Activated CD4-positive, alpha-beta T cell treated with anti-CD3 and anti-CD28 coated beads for 36 hours (primary cell): ENCODE data around the gene ANAPC15. TPM values are rescaled to one million over a fixed set of nuclear protein-coding genes. Genes with fewer than 3 reads are reported as not detected.
"Not testable (repeated sequence)": the region's sequence is repeated elsewhere in the genome, so short reads cannot be mapped to it uniquely, and the experiment has no call there.

Source experiments
- ATAC-seq: fragments of 200-7000 bp; cut with Tn5 transposase; one replicate; pipeline ENCODE4 v1.10.0; 2021; ENCODE audit warnings: mild to moderate bottlenecking, moderate library complexity
- CTCF ChIA-PET: fragments of 350-600 bp; sonication (Branson Sonifier 250); formaldehyde crosslinking; loops from one replicate; lab custom pipeline; 2021; ENCODE audit warnings: antibody characterized with exemption; lab: Charles Lee
- POLR2A ChIA-PET: fragments of 350-600 bp; sonication (Branson Sonifier 250); formaldehyde crosslinking; loops from one replicate; lab custom pipeline; 2021; ENCODE audit warnings: antibody characterized with exemption, inconsistent platforms; lab: Charles Lee
- DNase-seq: peaks from one replicate; pipeline ENCODE4 v3.0.0-alpha.2; 2020
- H3K27ac Mint-ChIP-seq: one replicate; pipeline ENCODE4 v1.8.0; 2021; ENCODE audit warnings: mixed read lengths
- H3K27me3 Mint-ChIP-seq: one replicate; pipeline ENCODE4 v1.8.0; 2021; ENCODE audit warnings: mixed read lengths
- H3K36me3 Mint-ChIP-seq: one replicate; pipeline ENCODE4 v1.8.0; 2021; ENCODE audit warnings: low read depth, mixed read lengths
- H3K4me1 Mint-ChIP-seq: one replicate; pipeline ENCODE4 v1.8.0; 2021; ENCODE audit warnings: mixed read lengths
- H3K4me3 Mint-ChIP-seq: one replicate; pipeline ENCODE4 v1.8.0; 2021; ENCODE audit warnings: mild to moderate bottlenecking, moderate library complexity, mixed read lengths
- H3K9me3 Mint-ChIP-seq: one replicate; pipeline ENCODE4 v1.8.0; 2021; ENCODE audit warnings: low read depth, mixed read lengths
- intact Hi-C, 2 experiments: fragments of 100-400 bp; cut with DNase I in 1 of 2; cut with micrococcal nuclease in 1 of 2; formaldehyde crosslinking; loops; one replicate each; pipeline versions ENCODE4 v1.14.2 to v1.15.1; 2022 to 2024; cut with DNase I, micrococcal nuclease
- total RNA-seq, 2 experiments: library from RNA; stranded (reverse); gene quantifications; one replicate each; pipeline ENCODE4 v1.2.3, GENCODE V29; 2021

ANAPC15 gene
- total RNA-seq, 2 experiments from 2014 or later = 60.3 to 76.1 TPM

DNA sequence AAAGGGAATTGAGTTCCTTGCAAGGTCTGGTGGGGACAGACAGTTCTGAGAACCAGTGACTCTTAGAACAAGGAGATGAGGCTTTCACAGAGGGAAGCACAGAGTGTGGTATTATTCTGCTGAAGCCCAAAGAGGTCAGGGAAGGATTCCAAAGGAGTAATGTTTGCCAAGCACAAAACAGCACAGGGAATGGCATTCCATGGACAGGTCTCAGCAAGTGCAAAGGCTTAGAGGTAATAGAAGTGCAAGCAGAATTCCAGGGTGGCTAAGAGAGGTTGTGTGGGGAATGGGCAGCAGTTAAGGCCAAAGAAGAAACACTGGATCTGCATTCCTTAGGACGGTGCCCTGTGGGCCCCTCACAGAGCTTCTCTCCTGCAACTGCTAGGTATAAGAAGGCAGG lies 29.6 kb upstream of the ANAPC15 start:
- DNase-seq, H3K4me3 Mint-ChIP-seq, H3K36me3 Mint-ChIP-seq, POLR2A ChIA-PET, ATAC-seq, H3K27ac Mint-ChIP-seq, H3K9me3 Mint-ChIP-seq: not testable (repeated sequence)
- H3K27me3 Mint-ChIP-seq = peaks cover 14% of the 10 kb centered on the region
- intact Hi-C loops = loop anchor here (5.0 kb wide), 2 partner anchors 80 to 165 kb away; partner anchors contain the start of gene INPPL1 (in 1 of the 2)
- peaks cover 14% of the 10 kb centered on the region for H3K4me1 Mint-ChIP-seq
- CTCF ChIA-PET = interaction anchor here (1.0 kb wide), 1 partner anchor 165 kb away, joined by 4 read pairs; no protein-coding TSS in a partner anchor

DNA sequence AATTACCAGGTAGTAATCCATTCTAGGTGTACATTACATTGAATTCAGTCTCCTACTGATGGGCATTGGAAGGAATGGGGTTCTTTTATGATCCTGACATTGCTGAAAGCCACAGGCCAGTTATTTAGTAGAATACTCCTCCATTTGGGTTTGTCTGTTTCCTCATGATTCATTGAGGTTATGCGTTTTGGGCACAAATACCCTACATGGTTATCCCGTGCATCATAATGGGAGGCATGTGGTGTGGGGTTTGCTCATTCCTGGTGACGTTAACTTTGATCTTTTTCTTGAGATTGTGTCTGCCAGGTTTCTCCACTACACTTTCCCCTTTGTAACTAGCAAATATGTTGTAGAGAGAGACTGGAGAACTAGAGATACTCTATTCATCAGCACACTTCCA lies 28.6 kb upstream of the ANAPC15 start:
- DNase-seq (peak; percentile 62), ATAC-seq (peak; percentile 87)
- H3K4me1 Mint-ChIP-seq = peaks cover 16% of the 10 kb centered on the region
- H3K27me3 Mint-ChIP-seq = peaks cover 14% of the 10 kb centered on the region
- intact Hi-C loops = loop anchor here (2.0 to 5.0 kb wide), 4 partner anchors 28 to 164 kb away; partner anchors contain the start of genes ANAPC15 (in 1 of the 2), INPPL1 (in 1 of the 2) and LAMTOR1 (in 1 of the 2)
- no peak overlapping the region for H3K27ac Mint-ChIP-seq
- H3K36me3 Mint-ChIP-seq = no peaks in the 10 kb centered on the region
- no peaks in the 10 kb centered on the region for H3K9me3 Mint-ChIP-seq
- CTCF ChIA-PET = interaction anchor here (0.6 to 1.4 kb wide), 5 partner anchors 56 to 1097 kb away, joined by 3 to 6 read pairs (median 4); no protein-coding TSS in a partner anchor
- H3K4me3 Mint-ChIP-seq = no peak overlapping the region
- POLR2A ChIA-PET = no interaction called here

DNA sequence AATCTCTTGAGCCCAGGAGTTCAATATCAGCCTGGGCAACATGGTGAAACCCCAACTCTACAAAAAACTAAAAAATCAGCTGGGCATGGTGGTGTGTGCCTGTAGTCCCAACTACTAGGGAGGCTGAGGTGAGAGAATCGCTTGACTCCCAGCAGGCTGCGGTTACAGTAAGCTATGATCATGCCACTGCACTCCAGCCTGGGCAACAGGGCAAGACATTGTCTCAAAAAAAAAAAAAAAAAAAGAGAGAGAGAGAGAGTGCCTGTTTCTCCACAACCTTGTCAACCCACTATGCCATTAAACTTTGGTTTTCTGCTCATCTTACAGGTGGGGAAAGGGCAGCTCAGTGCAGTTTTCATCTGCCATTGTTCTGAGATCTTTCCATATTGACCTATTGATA lies 28.2 kb upstream of the ANAPC15 start:
- Mint-ChIP-seq H3K36me3 (no peaks in the 10 kb centered on the region), H3K27me3 (peaks cover 14% of the 10 kb centered on the region), H3K9me3 (no peaks in the 10 kb centered on the region), H3K4me3 (no peak overlapping the region), H3K27ac (no peak overlapping the region), H3K4me1 (peaks cover 16% of the 10 kb centered on the region)
- intact Hi-C loops = loop anchor here (2.0 to 5.0 kb wide), 4 partner anchors 28 to 163 kb away; partner anchors contain the start of genes ANAPC15 (in 1 of the 2), INPPL1 (in 1 of the 2) and LAMTOR1 (in 1 of the 2)
- ChIA-PET POLR2A (no interaction called here), CTCF (interaction anchor here (0.6 to 1.4 kb wide), 4 partner anchors 56 to 1097 kb away, joined by 3 to 6 read pairs (median 4); no protein-coding TSS in a partner anchor)
- ATAC-seq (peak; percentile 21), DNase-seq (no peak)

DNA sequence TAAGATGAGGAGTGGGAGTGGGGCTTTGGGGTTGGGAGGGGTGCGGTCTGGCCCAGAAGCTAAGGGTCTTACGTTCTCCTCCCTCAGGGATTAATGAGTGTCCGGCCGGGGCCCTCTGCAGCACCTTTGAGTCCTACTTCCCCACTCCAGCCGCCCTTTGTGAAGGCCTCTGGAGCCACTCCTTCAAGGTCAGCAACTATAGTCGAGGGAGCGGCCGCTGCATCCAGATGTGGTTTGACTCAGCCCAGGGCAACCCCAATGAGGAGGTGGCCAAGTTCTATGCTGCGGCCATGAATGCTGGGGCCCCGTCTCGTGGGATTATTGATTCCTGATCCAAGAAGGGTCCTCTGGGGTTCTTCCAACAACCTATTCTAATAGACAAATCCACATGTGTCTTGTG lies 27.0 kb upstream of the ANAPC15 start:
- no peak overlapping the region for H3K4me3 Mint-ChIP-seq
- H3K9me3 Mint-ChIP-seq = no peaks in the 10 kb centered on the region
- ChIA-PET POLR2A (no interaction called here), CTCF (interaction anchor here (1.0 kb wide), 1 partner anchor 151 kb away, joined by 3 read pairs; no protein-coding TSS in a partner anchor)
- peaks cover 16% of the 10 kb centered on the region for H3K4me1 Mint-ChIP-seq
- no peak for DNase-seq
- intact Hi-C loops = no loop called here
- peaks cover 14% of the 10 kb centered on the region for H3K27me3 Mint-ChIP-seq
- no peak for ATAC-seq
- no peaks in the 10 kb centered on the region for H3K36me3 Mint-ChIP-seq
- no peak overlapping the region for H3K27ac Mint-ChIP-seq

DNA sequence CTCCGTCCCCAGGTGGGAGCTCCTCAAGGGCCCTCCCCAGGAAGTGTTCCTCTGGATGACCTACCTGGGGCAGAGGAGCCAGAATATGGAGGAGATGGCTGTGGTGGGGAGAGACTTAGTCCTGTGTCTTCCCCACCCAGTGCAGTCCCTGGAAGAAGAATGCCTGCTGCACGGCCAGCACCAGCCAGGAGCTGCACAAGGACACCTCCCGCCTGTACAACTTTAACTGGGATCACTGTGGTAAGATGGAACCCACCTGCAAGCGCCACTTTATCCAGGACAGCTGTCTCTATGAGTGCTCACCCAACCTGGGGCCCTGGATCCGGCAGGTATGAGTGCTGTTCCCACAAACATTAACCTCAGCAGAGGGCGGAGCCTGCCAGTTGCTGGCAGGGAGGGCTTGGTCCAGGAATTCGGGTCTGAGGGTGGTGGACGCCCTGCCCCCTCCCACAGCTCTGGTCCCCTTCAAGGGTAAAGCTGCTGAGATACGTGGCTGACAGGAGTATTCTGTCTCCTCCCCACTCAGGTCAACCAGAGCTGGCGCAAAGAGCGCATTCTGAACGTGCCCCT lies 26.4 kb upstream of the ANAPC15 start:
- Mint-ChIP-seq H3K36me3 (no peaks in the 10 kb centered on the region), H3K27ac (no peak overlapping the region), H3K4me3 (no peak overlapping the region), H3K27me3 (peaks cover 14% of the 10 kb centered on the region), H3K9me3 (no peaks in the 10 kb centered on the region), H3K4me1 (peaks cover 16% of the 10 kb centered on the region)
- intact Hi-C loops = no loop called here
- DNase-seq (no peak), ATAC-seq (no peak)
- ChIA-PET POLR2A (no interaction called here), CTCF (interaction anchor here (1.0 kb wide), 1 partner anchor 150 kb away, joined by 3 read pairs; no protein-coding TSS in a partner anchor)

DNA sequence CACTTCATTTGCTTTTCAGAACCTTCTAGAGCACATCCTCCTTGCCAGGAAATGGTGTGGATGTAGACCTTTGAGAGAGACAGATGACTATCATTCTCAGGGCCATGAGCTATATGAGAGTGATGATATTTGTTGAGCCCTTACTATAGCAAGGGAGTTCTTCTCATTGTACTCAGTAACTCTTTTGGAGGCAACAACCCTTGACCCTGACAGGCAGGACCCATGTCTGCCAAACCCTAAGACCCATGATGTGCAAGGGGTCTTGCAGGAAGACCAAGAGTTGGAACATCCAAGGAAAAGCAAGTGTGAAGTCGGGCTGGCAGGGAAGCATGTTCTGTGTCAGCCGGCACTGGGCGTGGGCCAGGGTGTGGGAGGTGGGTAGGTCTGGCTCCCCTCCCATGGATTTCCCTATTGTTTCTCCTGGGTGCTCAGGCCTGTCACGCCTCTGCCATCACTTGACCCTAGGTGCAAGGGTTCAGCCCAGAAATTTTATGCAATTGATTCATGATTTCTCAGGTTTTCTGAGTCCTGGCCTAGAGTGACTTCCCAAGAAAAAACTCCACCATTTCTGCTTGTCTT lies 24.3 kb upstream of the ANAPC15 start:
- Mint-ChIP-seq H3K4me3 (no peak overlapping the region), H3K9me3 (no peaks in the 10 kb centered on the region), H3K27ac (no peak overlapping the region), H3K27me3 (peaks cover 13% of the 10 kb centered on the region), H3K36me3 (no peaks in the 10 kb centered on the region), H3K4me1 (peaks cover 15% of the 10 kb centered on the region)
- DNase-seq (no peak), ATAC-seq (peak; percentile 31)
- CTCF ChIA-PET = no interaction called here
- intact Hi-C loops = no loop called here
- POLR2A ChIA-PET = no interaction called here

DNA sequence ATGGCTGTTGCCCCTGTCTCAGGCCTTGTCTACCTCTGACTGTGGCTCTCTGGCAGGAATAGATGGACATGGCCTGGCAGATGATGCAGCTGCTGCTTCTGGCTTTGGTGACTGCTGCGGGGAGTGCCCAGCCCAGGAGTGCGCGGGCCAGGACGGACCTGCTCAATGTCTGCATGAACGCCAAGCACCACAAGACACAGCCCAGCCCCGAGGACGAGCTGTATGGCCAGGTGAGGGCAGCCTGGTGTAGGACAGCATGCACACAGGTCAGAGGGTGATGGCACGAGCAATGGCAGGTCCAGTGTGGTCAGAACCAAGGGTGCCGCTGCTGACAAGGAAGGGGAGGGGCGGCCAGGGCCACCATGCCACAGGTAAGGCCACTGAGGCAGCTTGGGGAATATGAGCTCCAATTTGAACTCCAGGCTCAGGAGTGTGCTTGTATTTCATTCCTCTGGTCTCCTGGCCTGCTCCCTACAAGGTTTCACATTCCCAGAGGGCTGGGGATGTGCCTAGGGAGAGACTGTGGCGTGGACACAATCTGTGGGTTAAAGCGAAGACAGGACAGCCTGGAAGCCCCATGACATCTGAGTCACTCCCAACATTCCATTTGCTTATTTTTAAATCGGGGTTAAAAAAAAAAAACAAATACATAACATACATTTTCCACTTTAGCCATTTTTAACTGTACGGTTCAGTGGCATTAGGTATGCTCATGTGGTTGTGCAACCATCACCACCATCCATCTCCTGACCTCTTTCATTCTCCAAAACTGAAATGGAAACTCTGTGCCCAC lies 23.6 kb upstream of the ANAPC15 start:
- Mint-ChIP-seq H3K4me3 (no peak overlapping the region), H3K27me3 (peaks cover 12% of the 10 kb centered on the region), H3K9me3 (no peaks in the 10 kb centered on the region), H3K4me1 (peaks cover 8% of the 10 kb centered on the region), H3K27ac (no peak overlapping the region), H3K36me3 (no peaks in the 10 kb centered on the region)
- CTCF ChIA-PET = no interaction called here
- ATAC-seq (no peak), DNase-seq (no peak)
- intact Hi-C loops = no loop called here
- POLR2A ChIA-PET = no interaction called here

DNA sequence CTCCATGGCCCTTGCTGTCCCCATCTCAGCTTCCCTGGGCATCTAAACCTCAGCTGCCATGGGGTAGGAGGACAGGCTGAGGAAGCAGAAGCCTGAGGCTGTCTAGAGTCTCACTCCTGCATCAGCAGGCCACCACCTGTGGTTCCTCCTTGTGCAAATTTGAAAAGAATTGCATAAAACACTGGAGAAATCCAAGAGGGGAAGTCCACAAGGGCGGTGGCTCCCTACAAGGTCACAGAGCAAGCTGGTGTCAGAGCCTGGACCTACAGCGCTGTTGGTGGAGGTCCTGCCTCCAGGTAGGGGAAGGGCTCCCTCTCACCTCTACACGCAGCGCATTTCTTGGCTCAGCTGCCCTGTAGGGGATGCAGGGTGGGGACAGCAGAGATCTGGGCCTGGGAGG lies 23.0 kb upstream of the ANAPC15 start, which contains the start of gene FOLR3:
Gene FOLR3, plus strand, starts transcription at position 253 of the 400 bp plus-strand sequence. CDS start 228 bp downstream, outside the sequence.
- intact Hi-C loops, POLR2A ChIA-PET, H3K4me1 Mint-ChIP-seq, DNase-seq, ATAC-seq, H3K36me3 Mint-ChIP-seq, H3K4me3 Mint-ChIP-seq, H3K27ac Mint-ChIP-seq, H3K9me3 Mint-ChIP-seq: not testable (repeated sequence)
- peaks cover 12% of the 10 kb centered on the region for H3K27me3 Mint-ChIP-seq
- CTCF ChIA-PET = interaction anchor here (0.7 kb wide), 1 partner anchor 8 kb away, joined by 3 read pairs; no protein-coding TSS in a partner anchor

DNA sequence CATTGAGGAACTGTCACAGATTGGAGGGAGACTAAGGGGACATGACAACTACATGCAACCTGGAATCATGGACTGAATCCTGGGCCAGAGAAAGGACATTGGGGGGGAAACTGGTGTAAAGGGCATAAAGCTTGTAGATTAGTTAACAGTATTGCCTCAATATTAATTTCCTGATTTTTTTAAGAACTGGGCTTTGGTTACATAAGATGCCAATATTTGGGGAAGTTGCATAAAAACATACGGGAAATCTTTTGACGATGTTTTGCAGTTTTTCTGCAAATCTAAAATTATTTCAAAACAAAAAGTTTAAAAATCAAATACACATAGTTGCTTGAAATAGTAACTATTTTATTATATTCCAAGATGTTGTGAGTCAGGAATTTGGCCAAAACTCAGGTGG lies 20.2 kb upstream of the ANAPC15 start:
- peaks cover 3% of the 10 kb centered on the region for H3K36me3 Mint-ChIP-seq
- CTCF ChIA-PET = interaction anchor here (1.7 kb wide), 1 partner anchor 11 kb away, joined by 7 read pairs; no protein-coding TSS in a partner anchor
- H3K27me3 Mint-ChIP-seq = peaks cover 15% of the 10 kb centered on the region
- no peak overlapping the region for H3K27ac Mint-ChIP-seq
- intact Hi-C loops = no loop called here
- ATAC-seq = no peak
- H3K4me3 Mint-ChIP-seq = no peak overlapping the region
- POLR2A ChIA-PET = no interaction called here
- peaks cover 2% of the 10 kb centered on the region for H3K4me1 Mint-ChIP-seq
- H3K9me3 Mint-ChIP-seq = peaks cover 10% of the 10 kb centered on the region
- DNase-seq = no peak

DNA sequence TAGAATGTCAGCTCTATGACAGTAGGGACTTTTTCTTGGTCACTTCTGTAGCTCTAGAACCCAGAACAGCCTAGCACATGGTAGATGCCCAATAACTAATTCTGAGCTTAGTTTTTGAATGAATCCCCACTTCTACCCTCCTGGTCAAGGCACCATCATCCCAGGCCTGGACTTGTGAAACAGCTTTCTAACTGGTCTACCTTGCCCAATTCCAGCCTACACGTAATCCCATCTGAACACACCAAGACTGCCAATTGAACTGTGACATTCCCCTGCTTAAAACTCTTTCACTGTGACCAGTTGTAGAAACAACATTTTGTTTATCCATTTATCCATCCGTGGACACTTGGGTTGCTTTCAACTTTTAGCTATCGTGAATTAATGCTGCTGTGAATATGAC lies 16.9 kb upstream of the ANAPC15 start:
- intact Hi-C loops = no loop called here
- Mint-ChIP-seq H3K36me3 (peaks cover 3% of the 10 kb centered on the region), H3K27me3 (peaks cover 15% of the 10 kb centered on the region), H3K4me3 (no peak overlapping the region), H3K9me3 (peaks cover 11% of the 10 kb centered on the region), H3K4me1 (no peaks in the 10 kb centered on the region), H3K27ac (no peak overlapping the region)
- CTCF ChIA-PET = interaction anchor here (0.6 to 1.2 kb wide), 6 partner anchors 10 to 152 kb away, joined by 3 to 6 read pairs (median 3); no protein-coding TSS in a partner anchor
- no peak for ATAC-seq
- POLR2A ChIA-PET = interaction anchor here (0.7 kb wide), 1 partner anchor 107 kb away, joined by 6 read pairs; no protein-coding TSS in a partner anchor
- DNase-seq = no peak

DNA sequence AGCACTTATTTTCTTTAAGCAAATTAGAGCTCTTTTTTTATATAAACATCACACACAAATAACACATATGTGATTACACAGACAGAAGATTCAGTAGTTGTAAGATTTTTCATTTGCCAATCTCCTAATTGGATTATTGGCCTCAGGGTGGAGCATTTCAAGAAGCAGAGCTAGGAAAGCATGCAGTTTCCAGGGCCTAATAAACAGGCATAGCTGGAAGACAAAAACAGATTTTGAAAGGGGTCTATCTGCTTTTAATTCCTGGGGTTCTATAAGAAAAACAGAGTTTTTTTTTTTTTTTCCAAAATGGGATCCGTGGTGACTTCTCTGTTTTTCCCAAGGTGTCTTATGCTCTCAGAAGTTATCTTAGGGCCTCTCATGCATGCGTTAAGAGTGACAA lies 15.4 kb upstream of the ANAPC15 start:
- intact Hi-C loops = no loop called here
- Mint-ChIP-seq H3K27me3 (peaks cover 13% of the 10 kb centered on the region), H3K4me3 (no peak overlapping the region), H3K36me3 (peaks cover 3% of the 10 kb centered on the region), H3K9me3 (peaks cover 11% of the 10 kb centered on the region), H3K27ac (no peak overlapping the region), H3K4me1 (no peaks in the 10 kb centered on the region)
- DNase-seq (no peak), ATAC-seq (no peak)
- POLR2A ChIA-PET = no interaction called here
- CTCF ChIA-PET = interaction anchor here (0.7 to 1.5 kb wide), 3 partner anchors 17 to 115 kb away, joined by 3 to 4 read pairs (median 4); no protein-coding TSS in a partner anchor
